HCT116 (cell line): ENCODE results near the gene NSUN2. TPM values are rescaled to one million over a fixed set of nuclear protein-coding genes. Genes with fewer than 3 reads are reported as not detected.

ENCODE experiments used
- ATAC-seq: fragments of 200-7000 bp; cut with Tn5 transposase; 2 replicates; pipeline ENCODE4 v1.9.1; 2020; ENCODE audit warnings: mild to moderate bottlenecking, moderate library complexity
- BruUV-seq: library from RNA; stranded (reverse); fragments of 400-500 nt; replicated peaks from 2 replicates; lab custom pipeline; 2021; lab: Mats Ljungman, UMichigan
- CTCF ChIA-PET: fragments of 300-600 bp; sonication (Branson Sonifier 250); formaldehyde crosslinking; loops from one replicate; lab custom pipeline; 2021; ENCODE audit warnings: antibody characterized with exemption; lab: Charles Lee
- POLR2A ChIA-PET: fragments of 300-600, 350-600 bp; sonication (Branson Sonifier 250); formaldehyde crosslinking; loops from one replicate; lab custom pipeline; 2021; ENCODE audit warnings: antibody characterized with exemption; lab: Charles Lee
- RAD21 ChIA-PET, 2 experiments: fragments of 300-600 bp; sonication (Branson Sonifier 250); formaldehyde crosslinking; loops; one replicate each; lab custom pipeline; 2023; ENCODE audit warnings: low total read pairs in 2 of 2; ENCODE audit not compliant: uncharacterized antibody in 2 of 2, unreplicated experiment in 2 of 2, low non-redundant PET in 1 of 2; lab: Charles Lee
- DNase-seq: peaks from one replicate; pipeline ENCODE4 v3.0.0-alpha.2; 2010; ENCODE audit warnings: low read depth, low spot score
- H2AFZ ChIP-seq: fragments of 200-600 bp; shearing (Covaris generic), sonication (generic); 2 replicates; pipeline ENCODE4 v1.6.1; 2017; ENCODE audit warnings: low read depth, mixed run types, mixed read lengths, antibody characterized with exemption, low read length; ENCODE audit not compliant: poor library complexity, severe bottlenecking
- H3K27ac ChIP-seq: 2 replicates; pipeline ENCODE4 v1.5.1; 2012; ENCODE audit warnings: low read depth, low read length
- H3K27me3 ChIP-seq: fragments of 200-600 bp; sonication (generic); 2 replicates; pipeline ENCODE4 v1.6.1; 2016; ENCODE audit warnings: mixed run types, low read length, mixed read lengths; ENCODE audit not compliant: insufficient read depth
- H3K36me3 ChIP-seq, 2 experiments: fragments of 200-500 bp in 1 of 2; fragments of 200-600 bp in 1 of 2; sonication (Bioruptor generic) in 1 of 2; sonication (generic) in 1 of 2; 2 replicates each; pipeline versions ENCODE4 v1.5.1 to v1.6.1; 2014 to 2016; ENCODE audit warnings: low read length in 2 of 2, inconsistent platforms in 1 of 2, mixed read lengths in 1 of 2, mixed run types in 1 of 2; ENCODE audit not compliant: insufficient read depth in 2 of 2, control insufficient read depth in 1 of 2
- H3K4me1 ChIP-seq, 2 experiments: fragments of 200-600 bp in 1 of 2; sonication (generic) in 1 of 2; 2 replicates each; pipeline versions ENCODE4 v1.5.1 to v1.6.1; 2012 to 2017; ENCODE audit warnings: low read length in 2 of 2, inconsistent platforms in 1 of 2, mild to moderate bottlenecking in 1 of 2, mixed read lengths in 1 of 2, mixed run types in 1 of 2, moderate library complexity in 1 of 2; ENCODE audit not compliant: insufficient read depth in 2 of 2, control insufficient read depth in 1 of 2
- H3K4me2 ChIP-seq: fragments of 200-600 bp; sonication (generic); 2 replicates; pipeline ENCODE4 v1.6.1; 2017; ENCODE audit warnings: mixed run types, low read length, mixed read lengths
- H3K4me3 ChIP-seq, 2 experiments: fragments of 200-600 bp in 1 of 2; sonication (generic) in 1 of 2; replicated peaks in 1 of 2; 2 replicates each; pipeline ENCODE4 v1.5.1; 2011 to 2016; ENCODE audit warnings: low read length in 2 of 2, control low read depth in 1 of 2, low read depth in 1 of 2, mild to moderate bottlenecking in 1 of 2, mixed read lengths in 1 of 2, mixed run types in 1 of 2
- H3K79me2 ChIP-seq: fragments of 200-600 bp; sonication (generic); 2 replicates; pipeline ENCODE4 v1.6.1; 2017; ENCODE audit warnings: mild to moderate bottlenecking, mixed run types, low read length, moderate library complexity, mixed read lengths; ENCODE audit not compliant: insufficient read depth
- H3K9ac ChIP-seq: fragments of 200-600 bp; sonication (generic); 2 replicates; pipeline ENCODE4 v1.6.1; 2016; ENCODE audit warnings: low read length, mixed read lengths
- H3K9me2 ChIP-seq: fragments of 200-600 bp; sonication (generic), shearing (Covaris generic); 2 replicates; pipeline ENCODE4 v1.6.1; 2017; ENCODE audit warnings: mixed run types, mild to moderate bottlenecking, moderate library complexity; ENCODE audit not compliant: insufficient read depth
- H3K9me3 ChIP-seq, 2 experiments: fragments of 200-500 bp in 1 of 2; fragments of 200-600 bp in 1 of 2; sonication (Bioruptor generic) in 1 of 2; sonication (generic) in 1 of 2; 2 replicates each; pipeline ENCODE4 v1.6.1; 2014 to 2017; ENCODE audit warnings: low read length in 2 of 2, mixed read lengths in 2 of 2, inconsistent platforms in 1 of 2, low read depth in 1 of 2, mild to moderate bottlenecking in 1 of 2, mixed run types in 1 of 2, moderate library complexity in 1 of 2; ENCODE audit not compliant: control insufficient read depth in 1 of 2, insufficient read depth in 1 of 2
- H4K20me1 ChIP-seq: fragments of 200-600 bp; sonication (generic), shearing (Covaris generic); 2 replicates; pipeline ENCODE4 v1.6.1; 2017; ENCODE audit warnings: mixed run types, mild to moderate bottlenecking, moderate library complexity; ENCODE audit not compliant: insufficient read depth
- CBX3 ChIP-seq: IDR thresholded peaks from 2 replicates; pipeline ENCODE4 v1.6.1; 2012; ENCODE audit warnings: low read depth
- EZH2 ChIP-seq: fragments of 200-600 bp; sonication (generic); IDR thresholded peaks from 2 replicates; pipeline ENCODE4 v1.6.1; 2017; ENCODE audit warnings: antibody characterized with exemption, mixed run types
- MAX ChIP-seq: IDR thresholded peaks from 2 replicates; pipeline ENCODE4 v1.6.1; 2012
- POLR2AphosphoS5 ChIP-seq: IDR thresholded peaks from 2 replicates; pipeline ENCODE4 v1.6.1; 2011; ENCODE audit warnings: mild to moderate bottlenecking, low read depth, low read length, moderate library complexity
- SRF ChIP-seq: IDR thresholded peaks from 2 replicates; pipeline ENCODE4 v1.6.1; 2012; ENCODE audit warnings: low read depth
- intact Hi-C: fragments of 100-400 bp; cut with micrococcal nuclease; formaldehyde crosslinking; loops from 2 replicates; pipeline ENCODE4 v1.10.0; 2022
- total RNA-seq: library from RNA; stranded (reverse); gene quantifications from one replicate; pipeline ENCODE4 v1.2.1, GENCODE V29; 2021; ENCODE audit not compliant: unreplicated experiment
- TF ChIP-seq, protein P1 (sequence below): IDR thresholded peaks from 2 replicates; pipeline ENCODE4 v1.6.1; 2012; ENCODE audit warnings: low read depth

NSUN2 gene
- total RNA-seq, 1 experiment from 2014 or later = 101 TPM

- POLR2A ChIA-PET = no interaction called here
Observed at GRCh38 chr5:6568383-6568782, 64.5 kb downstream of the NSUN2 start.

More at GRCh38 chr5:6568383-6568782, 64.5 kb downstream of the NSUN2 start:
- H3K79me2 ChIP-seq = no peaks in the 10 kb centered on the region
- no peaks in the 10 kb centered on the region for H4K20me1 ChIP-seq
- no peak overlapping the region for H2AFZ ChIP-seq
- no peak overlapping the region for H3K4me2 ChIP-seq
- no TSS peak for BruUV-seq
- TF ChIP-seq EZH2 (no peak), MAX (no peak), CBX3 (no peak), POLR2AphosphoS5 (no peak), SRF (no peak)
- TF ChIP-seq, protein P1, sequence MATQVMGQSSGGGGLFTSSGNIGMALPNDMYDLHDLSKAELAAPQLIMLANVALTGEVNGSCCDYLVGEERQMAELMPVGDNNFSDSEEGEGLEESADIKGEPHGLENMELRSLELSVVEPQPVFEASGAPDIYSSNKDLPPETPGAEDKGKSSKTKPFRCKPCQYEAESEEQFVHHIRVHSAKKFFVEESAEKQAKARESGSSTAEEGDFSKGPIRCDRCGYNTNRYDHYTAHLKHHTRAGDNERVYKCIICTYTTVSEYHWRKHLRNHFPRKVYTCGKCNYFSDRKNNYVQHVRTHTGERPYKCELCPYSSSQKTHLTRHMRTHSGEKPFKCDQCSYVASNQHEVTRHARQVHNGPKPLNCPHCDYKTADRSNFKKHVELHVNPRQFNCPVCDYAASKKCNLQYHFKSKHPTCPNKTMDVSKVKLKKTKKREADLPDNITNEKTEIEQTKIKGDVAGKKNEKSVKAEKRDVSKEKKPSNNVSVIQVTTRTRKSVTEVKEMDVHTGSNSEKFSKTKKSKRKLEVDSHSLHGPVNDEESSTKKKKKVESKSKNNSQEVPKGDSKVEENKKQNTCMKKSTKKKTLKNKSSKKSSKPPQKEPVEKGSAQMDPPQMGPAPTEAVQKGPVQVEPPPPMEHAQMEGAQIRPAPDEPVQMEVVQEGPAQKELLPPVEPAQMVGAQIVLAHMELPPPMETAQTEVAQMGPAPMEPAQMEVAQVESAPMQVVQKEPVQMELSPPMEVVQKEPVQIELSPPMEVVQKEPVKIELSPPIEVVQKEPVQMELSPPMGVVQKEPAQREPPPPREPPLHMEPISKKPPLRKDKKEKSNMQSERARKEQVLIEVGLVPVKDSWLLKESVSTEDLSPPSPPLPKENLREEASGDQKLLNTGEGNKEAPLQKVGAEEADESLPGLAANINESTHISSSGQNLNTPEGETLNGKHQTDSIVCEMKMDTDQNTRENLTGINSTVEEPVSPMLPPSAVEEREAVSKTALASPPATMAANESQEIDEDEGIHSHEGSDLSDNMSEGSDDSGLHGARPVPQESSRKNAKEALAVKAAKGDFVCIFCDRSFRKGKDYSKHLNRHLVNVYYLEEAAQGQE = no peak
- TF ChIP-seq, all 23 proteins: peak for 0
- RAD21 ChIA-PET = no interaction called here
- Histone ChIP-seq H3K4me1 (no peaks in the 10 kb centered on the region), H3K9me2 (no peaks in the 10 kb centered on the region), H3K27me3 (peaks cover 18% of the 10 kb centered on the region), H3K9ac (no peak overlapping the region), H3K36me3 (no peaks in the 10 kb centered on the region), H3K27ac (no peak overlapping the region), H3K4me3 (no peak overlapping the region), H3K9me3 (no peaks in the 10 kb centered on the region)
- DNase-seq (no peak), ATAC-seq (no peak)
- intact Hi-C loops = no loop called here
- CTCF ChIA-PET = no interaction called here
